Upper lobe of right lung (tissue), 1 donor: ENCODE results near the gene RAP2A. TPM values are rescaled to one million over a fixed set of nuclear protein-coding genes. Genes with fewer than 3 reads are reported as not detected.
A peak's percentile ranks its signal among the peaks of the same experiment; 100 is the strongest.

Source experiments
- ATAC-seq: fragments of 200-7000 bp; cut with Tn5 transposase; one replicate; pipeline ENCODE4 v1.9.1; 2020; ENCODE audit warnings: mild to moderate bottlenecking, moderate library complexity
- DNase-seq: peaks from one replicate; pipeline ENCODE4 v3.0.0-alpha.2; 2020
- H3K27ac ChIP-seq: fragments of 200-600 bp; one replicate; pipeline ENCODE4 v1.8.0; 2022
- H3K27me3 ChIP-seq: fragments of 200-600 bp; one replicate; pipeline ENCODE4 v1.8.0; 2022; ENCODE audit warnings: mild to moderate bottlenecking
- H3K36me3 ChIP-seq: fragments of 200-600 bp; one replicate; pipeline ENCODE4 v1.8.0; 2022
- H3K4me1 ChIP-seq: fragments of 200-600 bp; one replicate; pipeline ENCODE4 v1.8.0; 2022
- H3K4me3 ChIP-seq: fragments of 200-600 bp; one replicate; pipeline ENCODE4 v1.8.0; 2022; ENCODE audit warnings: mild to moderate bottlenecking
- H3K9me3 ChIP-seq: fragments of 200-600 bp; one replicate; pipeline ENCODE4 v1.8.0; 2022
- intact Hi-C: fragments of 100-400 bp; cut with DNase I; formaldehyde crosslinking; loops from one replicate; pipeline ENCODE4 v1.11.0; 2022
- total RNA-seq: library from RNA; stranded (reverse); fragmentation: NEBNext Ultra II Directional; extraction: Animal tissue kit (Norgen Biotek cat#: 25700); gene quantifications from one replicate; pipeline ENCODE4 v1.2.1, GENCODE V29; 2021
- TF ChIP-seq, protein P1 (sequence below): fragments of 200-600 bp; IDR thresholded peaks from one replicate; pipeline ENCODE4 v1.8.0; 2022; ENCODE audit warnings: antibody characterized with exemption
- donor health status: DM: no; HTN: yes; CAD: no; lungs with severe emphysema.

RAP2A gene
- total RNA-seq, 1 donor from 2014 or later: 60.5 TPM

DNA sequence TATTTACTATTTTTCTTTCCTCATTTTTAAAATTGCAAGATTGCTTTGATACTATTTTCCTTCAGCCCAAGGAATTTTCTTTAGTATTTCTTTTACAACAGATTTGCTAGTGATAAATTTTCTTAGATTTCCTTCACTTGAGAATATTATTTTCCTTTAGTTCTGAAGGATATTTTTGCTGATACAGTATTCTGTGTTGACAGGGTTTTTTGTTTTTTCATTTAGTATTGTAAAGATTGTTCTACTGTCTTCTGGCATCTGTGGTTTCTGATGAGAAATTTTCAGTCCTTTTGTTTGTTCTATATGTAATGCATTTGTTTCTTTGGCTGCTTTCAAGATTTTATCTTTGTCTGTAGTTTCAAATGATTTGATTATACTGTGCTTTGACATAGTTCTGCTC, 20.7 kb downstream of the RAP2A start:
- ATAC-seq (no peak), DNase-seq (no peak)
- no peaks in the 10 kb centered on the region for H3K9me3 ChIP-seq
- no peaks in the 10 kb centered on the region for H3K27me3 ChIP-seq
- peaks cover 3% of the 10 kb centered on the region for H3K4me1 ChIP-seq
- intact Hi-C loops: no loop called here
- TF ChIP-seq, protein P1, sequence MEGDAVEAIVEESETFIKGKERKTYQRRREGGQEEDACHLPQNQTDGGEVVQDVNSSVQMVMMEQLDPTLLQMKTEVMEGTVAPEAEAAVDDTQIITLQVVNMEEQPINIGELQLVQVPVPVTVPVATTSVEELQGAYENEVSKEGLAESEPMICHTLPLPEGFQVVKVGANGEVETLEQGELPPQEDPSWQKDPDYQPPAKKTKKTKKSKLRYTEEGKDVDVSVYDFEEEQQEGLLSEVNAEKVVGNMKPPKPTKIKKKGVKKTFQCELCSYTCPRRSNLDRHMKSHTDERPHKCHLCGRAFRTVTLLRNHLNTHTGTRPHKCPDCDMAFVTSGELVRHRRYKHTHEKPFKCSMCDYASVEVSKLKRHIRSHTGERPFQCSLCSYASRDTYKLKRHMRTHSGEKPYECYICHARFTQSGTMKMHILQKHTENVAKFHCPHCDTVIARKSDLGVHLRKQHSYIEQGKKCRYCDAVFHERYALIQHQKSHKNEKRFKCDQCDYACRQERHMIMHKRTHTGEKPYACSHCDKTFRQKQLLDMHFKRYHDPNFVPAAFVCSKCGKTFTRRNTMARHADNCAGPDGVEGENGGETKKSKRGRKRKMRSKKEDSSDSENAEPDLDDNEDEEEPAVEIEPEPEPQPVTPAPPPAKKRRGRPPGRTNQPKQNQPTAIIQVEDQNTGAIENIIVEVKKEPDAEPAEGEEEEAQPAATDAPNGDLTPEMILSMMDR: no peak
- H3K27ac ChIP-seq: no peak overlapping the region
- H3K36me3 ChIP-seq: no peaks in the 10 kb centered on the region
- H3K4me3 ChIP-seq: no peak overlapping the region

DNA sequence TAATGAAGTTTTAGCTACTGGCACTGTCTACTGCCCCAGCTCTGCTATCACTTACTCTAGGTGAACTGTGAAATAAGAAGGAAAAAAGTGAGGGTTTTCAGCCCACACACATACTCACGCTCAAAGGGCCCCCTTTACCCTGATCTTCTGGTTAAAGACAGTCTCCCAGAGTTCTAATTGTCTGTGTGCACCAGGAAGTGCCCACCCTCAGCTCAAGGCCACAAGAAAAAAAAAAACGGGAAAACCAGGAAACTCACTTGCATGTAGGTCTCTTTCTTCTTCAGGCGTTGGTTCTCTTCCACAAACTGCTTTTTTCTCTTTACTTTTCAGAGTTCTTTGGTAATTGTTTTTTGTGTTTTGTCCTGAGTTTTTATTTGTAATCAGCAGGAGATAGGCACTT, 22.1 kb downstream of the RAP2A start:
- no peak overlapping the region for H3K4me3 ChIP-seq
- no peak overlapping the region for H3K27ac ChIP-seq
- ATAC-seq (no peak), DNase-seq (no peak)
- peaks cover 10% of the 10 kb centered on the region for H3K4me1 ChIP-seq
- H3K9me3 ChIP-seq: no peaks in the 10 kb centered on the region
- TF ChIP-seq, protein P1: no peak
- no peaks in the 10 kb centered on the region for H3K27me3 ChIP-seq
- no peaks in the 10 kb centered on the region for H3K36me3 ChIP-seq
- intact Hi-C loops: no loop called here

DNA sequence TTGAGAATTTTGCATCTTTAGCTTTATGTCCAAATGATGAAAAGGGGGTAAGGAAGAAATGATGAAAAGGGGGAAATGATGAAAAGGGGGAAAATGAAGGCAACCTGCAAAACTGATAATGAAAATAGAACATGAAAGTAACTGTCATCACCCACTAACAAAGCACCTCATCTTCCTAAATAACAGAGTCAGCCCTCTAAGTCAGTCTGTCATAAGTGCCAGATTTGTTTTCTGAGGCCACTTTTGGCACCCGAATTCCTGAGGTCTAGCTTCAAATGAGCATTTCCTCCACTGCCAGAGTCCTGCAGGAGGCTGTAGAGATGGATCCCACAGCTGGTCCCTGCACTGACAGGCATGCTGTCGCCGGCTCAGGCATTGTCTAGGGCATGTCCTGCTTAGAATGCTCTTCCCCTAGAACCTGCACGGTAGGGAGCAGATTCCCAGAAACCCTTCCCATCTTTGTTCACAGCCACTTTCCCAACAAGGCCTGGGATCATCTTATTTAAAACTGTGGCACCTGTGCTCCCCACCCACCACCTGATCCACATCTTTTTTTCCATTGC, 25.3 kb downstream of the RAP2A start:
- no peak overlapping the region for H3K4me3 ChIP-seq
- intact Hi-C loops: no loop called here
- no peaks in the 10 kb centered on the region for H3K36me3 ChIP-seq
- no peaks in the 10 kb centered on the region for H3K27me3 ChIP-seq
- TF ChIP-seq, protein P1: no peak
- H3K4me1 ChIP-seq: peaks cover 10% of the 10 kb centered on the region
- no peak for DNase-seq
- no peak overlapping the region for H3K27ac ChIP-seq
- ATAC-seq: peak; percentile 20
- no peaks in the 10 kb centered on the region for H3K9me3 ChIP-seq

DNA sequence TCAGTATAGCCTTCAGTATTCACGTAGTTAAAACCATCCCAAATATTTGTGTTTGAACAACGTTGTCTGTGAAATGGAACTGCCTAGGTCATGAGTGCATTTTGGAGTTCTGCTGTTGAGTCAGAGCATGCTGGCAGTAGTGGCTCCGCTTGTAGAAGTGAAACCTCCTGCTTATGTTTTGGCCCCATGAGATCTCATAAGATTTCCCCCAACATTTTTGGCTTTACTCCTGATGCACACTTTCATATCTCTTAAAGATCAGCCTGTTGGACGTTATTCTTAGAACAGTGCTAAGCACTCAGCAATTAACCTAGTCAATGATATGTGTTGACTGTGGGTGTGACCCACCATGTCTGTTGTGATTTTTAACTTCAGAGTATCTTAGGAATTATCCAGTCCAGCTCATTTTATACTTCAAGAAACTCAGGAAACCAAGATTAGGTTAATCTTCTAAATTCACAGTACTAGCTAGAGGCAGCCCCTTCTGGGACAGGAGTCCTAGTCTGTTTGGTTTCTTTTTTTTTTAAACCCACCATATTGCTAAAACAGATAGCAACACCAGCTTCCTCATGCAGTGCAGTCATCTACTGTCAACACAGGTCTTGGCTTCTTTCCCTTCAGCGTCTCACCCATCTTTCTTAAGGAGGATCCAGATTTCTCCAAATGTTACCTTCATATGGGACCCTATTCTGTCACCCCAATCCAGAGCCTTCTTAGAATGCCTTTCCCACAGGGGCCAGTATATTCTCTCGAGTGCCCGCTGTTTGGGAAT, 26.2 kb downstream of the RAP2A start:
- no peaks in the 10 kb centered on the region for H3K9me3 ChIP-seq
- H3K27ac ChIP-seq: no peak overlapping the region
- TF ChIP-seq, protein P1: no peak
- no peaks in the 10 kb centered on the region for H3K27me3 ChIP-seq
- intact Hi-C loops: no loop called here
- DNase-seq: no peak
- peak; percentile 34 for ATAC-seq
- no peak overlapping the region for H3K4me3 ChIP-seq
- peaks cover 10% of the 10 kb centered on the region for H3K4me1 ChIP-seq
- no peaks in the 10 kb centered on the region for H3K36me3 ChIP-seq

DNA sequence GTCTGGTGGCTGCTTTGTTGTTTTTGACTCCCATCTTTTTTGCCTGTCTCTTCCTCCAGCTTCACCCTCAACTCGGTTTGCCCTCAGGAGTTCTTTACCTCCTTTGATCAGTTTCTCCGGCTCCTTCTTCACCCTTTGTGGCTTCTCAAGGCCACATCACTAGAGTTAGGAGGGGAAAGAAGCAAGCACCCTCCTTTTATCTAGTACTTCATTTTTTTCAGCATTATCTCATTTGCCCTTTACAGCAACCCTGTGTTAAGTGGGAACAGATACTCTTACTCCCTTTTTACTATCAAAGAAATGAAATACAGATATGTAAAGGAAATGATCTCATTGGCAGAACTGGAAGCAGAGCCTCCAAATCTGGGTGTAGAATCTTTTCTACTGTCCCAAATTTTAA, 26.9 kb downstream of the RAP2A start:
- no peaks in the 10 kb centered on the region for H3K27me3 ChIP-seq
- no peak for DNase-seq
- no peak overlapping the region for H3K4me3 ChIP-seq
- H3K36me3 ChIP-seq: no peaks in the 10 kb centered on the region
- H3K27ac ChIP-seq: no peak overlapping the region
- ATAC-seq: no peak
- H3K4me1 ChIP-seq: peaks cover 10% of the 10 kb centered on the region
- intact Hi-C loops: no loop called here
- H3K9me3 ChIP-seq: no peaks in the 10 kb centered on the region
- TF ChIP-seq, protein P1: no peak
